GM18507 (cell line): ENCODE results near the gene PPT2.
"Not testable (repeated sequence)": the region's sequence is repeated elsewhere in the genome, so short reads cannot be mapped to it uniquely, and the experiment has no call there.

Source experiments
- DNase-seq: peaks from one replicate; pipeline ENCODE4 v3.0.0; 2011; ENCODE audit warnings: low read depth; ENCODE audit not compliant: insufficient read length; ENCODE audit errors: extremely low spot score
- FAIRE-seq: peaks from 2 replicates; lab custom pipeline; 2011; peaks lifted over from hg19 to GRCh38; lab: Jason Lieb, UNC

Gene PPT2

GRCh38 chr6:32173051-32173727 is 19.2 kb downstream of the PPT2 start:
- FAIRE-seq (no peak), DNase-seq (no peak)

GRCh38 chr6:32174416-32174815 is 20.5 kb downstream of the PPT2 start:
- FAIRE-seq, result no peak
- DNase-seq, result no peak

DNA sequence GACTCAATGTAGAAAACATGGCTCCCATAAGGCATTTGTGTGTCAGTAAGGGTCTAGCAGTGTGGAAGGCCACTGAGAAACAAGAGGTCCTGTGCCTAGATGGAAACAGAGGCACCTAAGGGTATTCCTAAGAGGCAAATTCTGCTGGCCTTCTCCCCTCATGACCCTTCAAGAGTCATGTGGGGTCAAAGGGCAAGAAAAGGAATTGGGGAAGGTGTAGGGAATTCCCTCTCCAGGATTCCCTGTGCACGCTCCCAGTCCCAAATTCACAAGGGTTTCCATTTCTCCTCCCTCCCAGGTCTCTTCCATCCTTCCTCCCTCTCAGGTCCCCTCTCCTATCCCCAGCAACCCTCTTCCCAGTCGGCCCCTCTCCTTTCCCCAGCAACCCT is 21.4 kb downstream of the PPT2 start:
- DNase-seq, result no peak
- no peak for FAIRE-seq

DNA sequence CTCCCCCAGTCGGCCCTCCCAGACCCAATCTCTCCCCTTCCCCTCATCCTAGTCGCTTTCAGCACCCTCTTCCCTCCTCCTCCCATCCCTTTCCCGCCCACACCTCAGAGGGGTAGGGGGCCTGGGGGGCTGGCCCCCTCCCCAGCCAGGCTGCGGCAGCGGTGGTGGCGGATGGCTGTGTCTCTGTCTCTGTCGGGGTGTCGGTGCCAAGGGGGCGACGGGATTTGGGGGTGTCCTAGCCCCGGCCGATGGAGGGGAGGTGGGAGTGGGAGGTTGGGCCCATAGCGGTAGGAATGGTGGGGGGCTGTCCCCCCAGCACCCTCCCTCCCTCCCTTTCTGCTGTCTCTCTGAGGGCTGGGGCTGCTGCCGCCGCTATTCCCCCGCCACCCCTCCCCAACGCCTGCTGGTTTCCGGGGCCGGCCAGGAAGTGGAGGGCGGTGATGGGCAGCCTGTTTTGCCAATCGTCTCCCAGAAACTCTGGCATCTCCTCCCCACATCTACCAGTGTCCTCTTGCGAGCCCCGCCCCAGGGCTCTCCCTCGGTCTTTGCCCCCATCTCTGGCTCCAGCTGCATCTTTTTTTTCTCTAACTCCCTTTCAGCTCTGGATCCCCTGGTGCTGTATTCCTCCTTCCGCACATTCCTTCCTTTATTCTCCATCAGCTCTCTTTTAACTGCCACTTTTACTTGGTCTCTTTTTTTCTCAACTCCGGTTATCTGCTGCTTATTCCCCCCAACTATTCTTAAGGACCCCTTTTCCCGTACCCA is 22.0 kb downstream of the PPT2 start, which contains the start of gene AGPAT1:
AGPAT1 (minus strand) TSS at position 374 of the 765 bp plus-strand sequence. CDS start 4,588 bp downstream, outside the sequence.
- FAIRE-seq (peak; percentile 84), DNase-seq (peak; percentile 97)

DNA sequence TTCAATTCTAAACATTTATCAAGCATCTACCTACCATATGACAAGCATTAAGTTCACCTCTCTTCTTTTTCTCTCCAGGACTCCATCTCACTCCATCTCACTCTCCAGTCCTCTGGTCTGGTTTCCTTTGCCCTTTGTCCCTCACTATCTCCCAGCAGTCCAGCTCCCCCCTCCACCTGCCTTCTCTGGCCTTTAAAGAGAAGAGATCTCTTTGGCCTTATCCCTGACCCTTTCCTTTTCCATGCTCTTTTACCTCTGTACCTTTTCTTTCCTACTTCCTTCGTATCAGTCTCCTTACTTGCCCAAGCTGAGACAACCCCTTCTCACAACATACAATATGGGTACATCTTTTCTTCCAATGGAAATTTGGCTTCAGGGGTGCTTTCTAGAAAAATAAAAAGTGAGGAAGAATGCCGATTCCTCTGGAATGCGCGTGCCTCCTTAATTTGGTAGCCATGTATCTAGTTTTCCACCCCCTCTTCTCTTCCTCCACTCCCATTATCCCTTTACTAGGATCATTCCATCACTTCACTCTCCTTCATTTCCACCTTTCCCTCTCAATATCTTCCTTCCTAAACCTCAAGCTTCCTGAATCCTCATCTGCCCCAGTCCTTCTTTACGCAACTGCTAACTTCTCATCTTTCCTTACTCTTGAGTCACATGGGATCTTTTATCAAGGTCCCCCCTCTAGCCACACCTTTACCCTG is 22.7 kb downstream of the PPT2 start:
- FAIRE-seq (no peak), DNase-seq (no peak)

GRCh38 chr6:32177183-32177787 is 23.3 kb downstream of the PPT2 start:
- FAIRE-seq, result peak; percentile 46

DNA sequence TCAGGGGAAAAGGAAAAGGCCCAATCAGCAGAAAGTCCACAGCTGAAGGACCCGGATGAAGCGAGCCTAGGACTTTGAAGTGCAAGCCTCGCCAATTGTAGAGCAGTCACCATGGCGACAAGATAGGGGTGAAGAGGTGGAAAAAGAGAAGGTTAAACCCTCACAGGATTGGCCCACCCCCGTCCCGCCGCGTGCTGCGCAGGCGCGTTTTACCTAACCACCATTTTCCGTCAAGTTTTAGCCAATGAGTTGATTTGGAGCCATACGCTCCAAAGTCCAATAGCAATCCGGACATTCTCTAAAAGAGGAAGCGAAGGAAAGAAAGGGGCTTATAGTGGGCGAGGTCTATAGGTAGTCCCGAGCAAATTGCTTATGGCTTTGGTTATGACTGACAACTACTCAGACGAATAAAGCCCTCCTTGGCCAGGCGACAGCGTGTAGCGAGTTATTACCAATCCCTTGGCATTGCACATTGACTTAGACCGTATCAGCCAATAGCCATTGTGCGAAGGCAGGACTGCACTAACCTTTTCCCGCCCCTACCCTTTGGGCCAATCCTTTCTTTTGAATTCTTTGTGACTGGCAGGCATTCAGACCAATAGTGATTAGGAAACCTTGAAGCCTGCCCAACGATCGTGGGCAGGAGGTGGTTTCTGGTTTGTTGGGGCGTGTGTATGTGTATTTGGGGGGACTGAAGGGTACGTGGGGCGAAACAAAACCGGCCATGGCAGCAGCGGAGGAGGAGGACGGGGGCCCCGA is 24.0 kb downstream of the PPT2 start, which contains the start of gene RNF5:
RNF5 (plus strand) TSS at position 618 of the 759 bp plus-strand sequence; CDS start at position 725, 107 bp downstream.
- DNase-seq, result peak; percentile 83
- FAIRE-seq, result peak; percentile 99

More at GRCh38 chr6:32177183-32177787, 23.3 kb downstream of the PPT2 start:
- no peak for DNase-seq

- DNase-seq (no peak), FAIRE-seq (no peak)
Measured at GRCh38 chr6:32178547-32179440, 24.9 kb downstream of the PPT2 start.

GRCh38 chr6:32179766-32180405 is 25.9 kb downstream of the PPT2 start:
- FAIRE-seq, result no peak

DNA sequence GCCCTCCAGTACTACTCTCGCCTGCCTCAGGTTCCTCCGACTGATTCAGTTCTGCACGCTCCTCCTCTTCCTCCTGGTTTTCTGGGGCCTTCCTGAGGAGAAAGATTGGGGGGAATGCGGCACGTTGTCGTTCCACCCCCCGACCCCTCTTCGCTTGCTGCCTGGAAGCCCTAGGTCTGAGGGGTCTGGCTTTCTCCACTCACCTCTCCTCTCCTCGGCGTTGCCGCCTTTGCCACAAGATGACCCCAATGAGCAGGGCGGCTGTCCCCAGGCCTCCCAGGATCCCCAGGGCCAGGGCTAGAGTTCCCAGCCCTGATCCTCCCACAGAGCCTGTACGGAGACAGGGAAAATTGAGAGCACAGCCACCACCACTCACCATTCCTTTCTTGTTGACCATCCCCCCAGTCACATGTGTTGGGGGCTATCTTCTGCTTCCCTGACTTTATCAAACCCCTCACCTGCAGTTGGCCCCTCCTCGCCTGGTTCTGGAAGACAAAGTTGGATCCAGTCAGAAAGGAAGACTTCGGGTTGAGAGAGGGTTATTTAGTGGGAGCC is 27.3 kb downstream of the PPT2 start:
- no peak for FAIRE-seq

More at GRCh38 chr6:32179766-32180405, 25.9 kb downstream of the PPT2 start:
- DNase-seq, result no peak

GRCh38 chr6:32181915-32182529 is 28.1 kb downstream of the PPT2 start:
- FAIRE-seq, result no peak

More for the DNA sequence above, 27.3 kb downstream of the PPT2 start:
- no peak for DNase-seq

DNA sequence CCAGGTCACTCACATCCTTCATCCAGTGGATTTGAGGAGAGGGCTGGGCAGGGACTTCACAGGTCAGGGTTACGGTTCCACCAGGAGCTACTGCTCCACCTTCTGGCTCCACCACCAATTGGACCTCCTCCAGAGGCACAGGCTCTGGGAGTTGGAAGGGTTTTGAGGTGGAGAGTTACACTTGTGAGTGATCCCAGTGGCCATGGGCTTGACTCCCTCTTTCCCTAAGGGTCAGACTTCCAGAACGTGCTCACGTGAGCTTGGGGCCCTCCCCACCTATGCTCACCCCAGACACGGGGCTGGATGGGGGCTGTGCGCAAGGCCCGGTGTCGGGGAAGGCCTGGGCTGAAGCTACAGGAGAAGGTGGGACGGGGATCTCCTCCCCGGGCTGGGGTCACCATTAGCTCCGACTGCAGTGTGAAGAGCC is 28.6 kb downstream of the PPT2 start:
- DNase-seq (no peak), FAIRE-seq (no peak)

More at GRCh38 chr6:32181915-32182529, 28.1 kb downstream of the PPT2 start:
- no peak for DNase-seq

- no peak for FAIRE-seq
- no peak for DNase-seq
Measured at GRCh38 chr6:32183030-32183429, 29.1 kb downstream of the PPT2 start.

DNA sequence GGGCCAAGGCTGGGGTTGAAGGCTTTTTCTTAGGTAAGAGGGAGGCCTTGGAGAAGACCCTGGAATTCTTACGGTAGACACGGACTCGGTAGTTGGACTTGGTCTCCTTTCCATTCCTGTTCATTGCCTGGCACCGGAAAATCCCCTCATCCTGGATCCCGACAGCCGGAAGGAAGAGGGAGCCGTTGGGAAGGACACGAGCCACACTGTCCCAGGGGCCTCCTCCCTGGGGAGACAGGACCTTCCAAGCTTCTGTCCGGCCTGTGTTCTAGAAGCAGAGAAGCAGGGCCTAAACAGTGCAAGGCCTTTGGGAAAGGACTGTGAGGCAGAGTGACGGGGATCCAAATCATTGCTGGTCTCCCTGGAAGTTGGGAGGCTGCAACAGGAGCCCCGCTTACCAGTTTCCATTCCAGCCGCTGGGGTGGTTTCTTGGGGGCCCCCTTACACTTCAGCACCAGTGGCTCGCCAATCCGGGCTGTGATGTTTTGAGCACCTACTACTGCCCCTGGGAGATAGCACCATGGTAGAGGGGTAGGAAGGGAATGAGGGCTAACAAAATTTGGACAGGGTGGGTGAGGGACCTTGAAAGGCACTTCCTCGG is 29.6 kb downstream of the PPT2 start:
- DNase-seq, result no peak
- no peak for FAIRE-seq

GRCh38 chr6:32184084-32184640 is 30.2 kb downstream of the PPT2 start, which contains the start of gene AGER:
Gene AGER (minus strand): TSS chr6:32184253. CDS start chr6:32184222, 31 bp downstream.
- DNase-seq, result no peak
- no peak for FAIRE-seq

DNA sequence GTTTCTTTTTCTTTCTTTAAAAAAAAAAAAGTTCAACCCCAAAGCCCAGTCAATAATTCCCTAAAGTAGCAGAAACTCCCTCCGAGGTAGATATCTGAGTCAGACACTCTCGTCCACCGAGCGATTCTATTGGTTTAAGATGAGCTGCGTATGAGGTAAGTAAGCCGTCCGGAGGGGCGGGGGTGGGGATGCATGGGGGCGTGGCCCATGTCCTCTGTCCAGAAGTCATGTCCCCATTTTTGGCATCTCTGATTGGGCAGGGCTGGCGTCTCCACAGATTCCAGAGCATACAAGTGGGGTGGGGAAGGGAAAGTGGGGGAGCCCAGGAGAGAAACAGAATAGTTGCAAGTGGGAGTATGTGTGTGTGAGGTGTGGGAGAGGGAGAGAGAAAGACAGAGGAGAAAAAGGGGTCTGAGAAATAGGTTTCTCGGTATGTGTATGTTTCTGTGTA is 31.8 kb downstream of the PPT2 start:
- DNase-seq, result not testable (repeated sequence)
- FAIRE-seq, result peak; percentile 90
